Panc1 (cell line): ENCODE results near the gene ARID1A.

Experiments used
- POLR2AphosphoS5 ChIP-seq: IDR thresholded peaks from 2 replicates; pipeline ENCODE4 v1.6.1; 2012; ENCODE audit warnings: mild to moderate bottlenecking, low read depth, low read length, moderate library complexity
- SIN3A ChIP-seq: IDR thresholded peaks from 2 replicates; pipeline ENCODE4 v1.6.1; 2012; ENCODE audit warnings: low read depth, mild to moderate bottlenecking, low read length, moderate library complexity, borderline replicate concordance; ENCODE audit not compliant: insufficient read depth
- TF ChIP-seq, protein P1 (sequence below), 2 experiments: IDR thresholded peaks; 2 replicates each; pipeline ENCODE4 v1.6.1; 2011 to 2012; ENCODE audit warnings: low read depth in 2 of 2, control low read depth in 1 of 2, low read length in 1 of 2, mild to moderate bottlenecking in 1 of 2, moderate library complexity in 1 of 2; ENCODE audit not compliant: insufficient read depth in 1 of 2
- TF ChIP-seq, protein P2 (sequence below): fragments of 450-650 bp; IDR thresholded peaks from 2 replicates; pipeline ENCODE4 v1.5.1; 2017; ENCODE audit warnings: mild to moderate bottlenecking

DNA sequence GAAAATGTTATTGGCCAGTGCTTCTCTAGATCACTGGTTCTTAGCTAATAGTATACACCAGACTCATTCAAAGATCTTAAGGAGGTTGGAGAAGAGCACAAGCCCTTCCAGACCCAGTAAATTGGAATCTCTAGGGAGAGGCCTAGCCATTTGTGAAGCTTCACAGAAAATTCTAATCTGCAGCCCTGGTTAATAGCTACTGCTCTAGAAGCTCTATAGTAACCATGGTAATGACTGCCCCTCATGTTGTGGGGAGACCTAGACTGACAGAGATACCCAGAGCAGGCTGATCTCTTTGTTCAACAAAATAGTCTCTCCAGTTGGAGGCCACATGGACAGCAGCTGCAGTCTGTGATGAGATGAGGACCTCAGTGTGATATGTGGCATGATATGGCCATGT is 31.7 kb downstream of the ARID1A start:
- TF ChIP-seq, protein P1, sequence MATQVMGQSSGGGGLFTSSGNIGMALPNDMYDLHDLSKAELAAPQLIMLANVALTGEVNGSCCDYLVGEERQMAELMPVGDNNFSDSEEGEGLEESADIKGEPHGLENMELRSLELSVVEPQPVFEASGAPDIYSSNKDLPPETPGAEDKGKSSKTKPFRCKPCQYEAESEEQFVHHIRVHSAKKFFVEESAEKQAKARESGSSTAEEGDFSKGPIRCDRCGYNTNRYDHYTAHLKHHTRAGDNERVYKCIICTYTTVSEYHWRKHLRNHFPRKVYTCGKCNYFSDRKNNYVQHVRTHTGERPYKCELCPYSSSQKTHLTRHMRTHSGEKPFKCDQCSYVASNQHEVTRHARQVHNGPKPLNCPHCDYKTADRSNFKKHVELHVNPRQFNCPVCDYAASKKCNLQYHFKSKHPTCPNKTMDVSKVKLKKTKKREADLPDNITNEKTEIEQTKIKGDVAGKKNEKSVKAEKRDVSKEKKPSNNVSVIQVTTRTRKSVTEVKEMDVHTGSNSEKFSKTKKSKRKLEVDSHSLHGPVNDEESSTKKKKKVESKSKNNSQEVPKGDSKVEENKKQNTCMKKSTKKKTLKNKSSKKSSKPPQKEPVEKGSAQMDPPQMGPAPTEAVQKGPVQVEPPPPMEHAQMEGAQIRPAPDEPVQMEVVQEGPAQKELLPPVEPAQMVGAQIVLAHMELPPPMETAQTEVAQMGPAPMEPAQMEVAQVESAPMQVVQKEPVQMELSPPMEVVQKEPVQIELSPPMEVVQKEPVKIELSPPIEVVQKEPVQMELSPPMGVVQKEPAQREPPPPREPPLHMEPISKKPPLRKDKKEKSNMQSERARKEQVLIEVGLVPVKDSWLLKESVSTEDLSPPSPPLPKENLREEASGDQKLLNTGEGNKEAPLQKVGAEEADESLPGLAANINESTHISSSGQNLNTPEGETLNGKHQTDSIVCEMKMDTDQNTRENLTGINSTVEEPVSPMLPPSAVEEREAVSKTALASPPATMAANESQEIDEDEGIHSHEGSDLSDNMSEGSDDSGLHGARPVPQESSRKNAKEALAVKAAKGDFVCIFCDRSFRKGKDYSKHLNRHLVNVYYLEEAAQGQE (IDR thresholded peaks at IDR 0.05; ENCODE audit: insufficient read depth in 1 of 2, low read depth in 2 of 2, low read length in 1 of 2), result no peak
- TF ChIP-seq, protein P2, sequence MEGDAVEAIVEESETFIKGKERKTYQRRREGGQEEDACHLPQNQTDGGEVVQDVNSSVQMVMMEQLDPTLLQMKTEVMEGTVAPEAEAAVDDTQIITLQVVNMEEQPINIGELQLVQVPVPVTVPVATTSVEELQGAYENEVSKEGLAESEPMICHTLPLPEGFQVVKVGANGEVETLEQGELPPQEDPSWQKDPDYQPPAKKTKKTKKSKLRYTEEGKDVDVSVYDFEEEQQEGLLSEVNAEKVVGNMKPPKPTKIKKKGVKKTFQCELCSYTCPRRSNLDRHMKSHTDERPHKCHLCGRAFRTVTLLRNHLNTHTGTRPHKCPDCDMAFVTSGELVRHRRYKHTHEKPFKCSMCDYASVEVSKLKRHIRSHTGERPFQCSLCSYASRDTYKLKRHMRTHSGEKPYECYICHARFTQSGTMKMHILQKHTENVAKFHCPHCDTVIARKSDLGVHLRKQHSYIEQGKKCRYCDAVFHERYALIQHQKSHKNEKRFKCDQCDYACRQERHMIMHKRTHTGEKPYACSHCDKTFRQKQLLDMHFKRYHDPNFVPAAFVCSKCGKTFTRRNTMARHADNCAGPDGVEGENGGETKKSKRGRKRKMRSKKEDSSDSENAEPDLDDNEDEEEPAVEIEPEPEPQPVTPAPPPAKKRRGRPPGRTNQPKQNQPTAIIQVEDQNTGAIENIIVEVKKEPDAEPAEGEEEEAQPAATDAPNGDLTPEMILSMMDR, result no peak
- TF ChIP-seq POLR2AphosphoS5, result no peak
- no peak for TF ChIP-seq SIN3A
